ENCODE results near the gene TMEM170B.

DNA sequence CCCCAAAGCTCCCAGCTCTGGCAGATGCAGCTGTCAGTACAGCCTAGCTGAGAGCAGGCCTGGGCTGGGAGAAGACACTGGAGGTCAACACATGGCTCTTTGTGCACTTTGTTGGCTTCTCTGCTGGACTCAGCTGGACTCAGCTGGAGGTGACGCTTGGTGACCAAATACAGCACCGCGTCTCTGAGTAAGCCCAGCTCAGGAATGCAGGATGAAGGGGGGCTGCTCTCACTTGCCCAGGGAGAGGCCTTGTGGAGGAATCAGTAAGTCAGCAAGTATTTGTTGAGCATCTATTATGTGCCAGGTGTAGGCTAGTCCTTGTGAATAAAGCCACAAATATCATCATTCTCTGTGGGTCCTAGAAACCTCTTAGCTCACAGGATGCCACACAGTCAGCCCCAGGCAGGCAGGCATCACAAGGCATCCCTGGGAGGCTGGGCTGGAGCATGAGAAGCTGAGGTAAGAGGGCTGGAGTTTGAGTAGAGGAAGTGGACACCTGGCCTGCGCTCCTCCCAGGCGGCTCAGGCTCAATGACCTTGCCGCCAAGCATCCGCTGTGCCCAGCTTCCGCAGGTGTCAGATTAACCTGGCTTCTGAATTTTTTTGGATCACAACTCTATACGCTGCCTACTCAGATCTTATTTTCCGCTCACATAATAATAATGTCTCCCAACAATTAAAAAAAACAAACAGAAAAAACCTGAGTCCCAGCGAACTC lies 95.4 kb downstream of the TMEM170B start:
- no peak for TF ChIP-seq CTCF (IDR thresholded peaks at IDR 0.05)
- no peak for TF ChIP-seq EZH2phosphoT487 (IDR thresholded peaks at IDR 0.05)

All from neural progenitor cell (in vitro differentiated cells).